Measurements from ENCODE around the gene TBX1. TPM values are rescaled to one million over a fixed set of nuclear protein-coding genes. Genes with fewer than 3 reads are reported as not detected.

Gene TBX1
- total RNA-seq, 1 experiment from 2014 or later, result 0.74 TPM

- Histone ChIP-seq H3K9me3 (ENCODE audit: insufficient read depth, low read depth) (no peaks in the 10 kb centered on the region), H3K9me2 (ENCODE audit: insufficient read depth) (no peaks in the 10 kb centered on the region), H4K20me1 (ENCODE audit: insufficient read depth) (no peaks in the 10 kb centered on the region), H3K4me1 (replicated peaks; ENCODE audit: insufficient read depth) (peaks cover 10% of the 10 kb centered on the region), H3K4me3 (no peak overlapping the region), H3K27ac (no peak overlapping the region), H3K79me2 (ENCODE audit: low read depth) (no peaks in the 10 kb centered on the region), H3F3A (ENCODE audit: insufficient read depth, low read depth) (no peaks in the 10 kb centered on the region; the same call in 1 of the 2 replicates), H3K36me3 (ENCODE audit: low read depth) (no peaks in the 10 kb centered on the region), H2AFZ (no peak overlapping the region), H3K4me2 (no peak overlapping the region), H3K27me3 (ENCODE audit: insufficient read depth, low read depth) (no peaks in the 10 kb centered on the region)
- ChIA-PET POLR2A (ENCODE audit: unreplicated experiment) (no interaction called here), CTCF (no interaction called here)
- no peak for TF ChIP-seq EZH2 (IDR thresholded peaks at IDR 0.05; ENCODE audit: low read depth)
- TF ChIP-seq, protein P1, sequence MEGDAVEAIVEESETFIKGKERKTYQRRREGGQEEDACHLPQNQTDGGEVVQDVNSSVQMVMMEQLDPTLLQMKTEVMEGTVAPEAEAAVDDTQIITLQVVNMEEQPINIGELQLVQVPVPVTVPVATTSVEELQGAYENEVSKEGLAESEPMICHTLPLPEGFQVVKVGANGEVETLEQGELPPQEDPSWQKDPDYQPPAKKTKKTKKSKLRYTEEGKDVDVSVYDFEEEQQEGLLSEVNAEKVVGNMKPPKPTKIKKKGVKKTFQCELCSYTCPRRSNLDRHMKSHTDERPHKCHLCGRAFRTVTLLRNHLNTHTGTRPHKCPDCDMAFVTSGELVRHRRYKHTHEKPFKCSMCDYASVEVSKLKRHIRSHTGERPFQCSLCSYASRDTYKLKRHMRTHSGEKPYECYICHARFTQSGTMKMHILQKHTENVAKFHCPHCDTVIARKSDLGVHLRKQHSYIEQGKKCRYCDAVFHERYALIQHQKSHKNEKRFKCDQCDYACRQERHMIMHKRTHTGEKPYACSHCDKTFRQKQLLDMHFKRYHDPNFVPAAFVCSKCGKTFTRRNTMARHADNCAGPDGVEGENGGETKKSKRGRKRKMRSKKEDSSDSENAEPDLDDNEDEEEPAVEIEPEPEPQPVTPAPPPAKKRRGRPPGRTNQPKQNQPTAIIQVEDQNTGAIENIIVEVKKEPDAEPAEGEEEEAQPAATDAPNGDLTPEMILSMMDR (conservative IDR thresholded peaks at IDR 0.05), result no peak
- no peak for DNase-seq
- no TSS peak for BruUV-seq (replicated peaks)
- intact Hi-C loops (cut with micrococcal nuclease; ENCODE audit: unreplicated experiment), result no loop called here
These were observed 13.0 kb upstream of the TBX1 start for GRCh38 chr22:19747551-19747950.

DNA sequence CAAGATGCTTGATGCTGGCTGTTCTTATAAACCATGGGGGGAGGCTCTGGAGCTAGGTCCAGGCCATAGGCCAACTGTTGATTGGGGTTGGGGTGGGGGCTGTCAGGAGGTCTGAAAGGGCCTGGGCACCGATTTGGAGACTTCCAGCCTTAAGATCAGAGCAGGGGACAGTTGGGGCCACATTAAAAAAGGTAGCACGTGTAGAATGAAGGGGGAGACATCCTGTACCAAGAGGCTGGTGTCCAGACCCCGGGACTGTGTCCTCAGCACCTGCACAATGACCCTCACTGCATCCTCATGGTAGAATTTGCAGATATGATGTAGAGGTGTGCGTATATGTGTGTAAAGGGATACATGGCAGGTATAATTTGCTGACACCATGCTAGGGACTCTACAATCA lies 12.4 kb upstream of the TBX1 start:
- Histone ChIP-seq H3K27ac (no peak overlapping the region), H3K4me1 (replicated peaks; ENCODE audit: insufficient read depth) (peaks cover 10% of the 10 kb centered on the region), H3F3A (ENCODE audit: insufficient read depth, low read depth) (no peaks in the 10 kb centered on the region; the same call in 1 of the 2 replicates), H3K9me2 (ENCODE audit: insufficient read depth) (no peaks in the 10 kb centered on the region), H2AFZ (no peak overlapping the region), H3K4me2 (no peak overlapping the region), H3K9me3 (ENCODE audit: insufficient read depth, low read depth) (no peaks in the 10 kb centered on the region), H3K36me3 (ENCODE audit: low read depth) (no peaks in the 10 kb centered on the region), H3K79me2 (ENCODE audit: low read depth) (no peaks in the 10 kb centered on the region), H4K20me1 (ENCODE audit: insufficient read depth) (no peaks in the 10 kb centered on the region), H3K4me3 (no peak overlapping the region), H3K27me3 (ENCODE audit: insufficient read depth, low read depth) (no peaks in the 10 kb centered on the region)
- intact Hi-C loops (cut with micrococcal nuclease; ENCODE audit: unreplicated experiment), result no loop called here
- ChIA-PET CTCF (no interaction called here), POLR2A (ENCODE audit: unreplicated experiment) (no interaction called here)
- TF ChIP-seq EZH2 (IDR thresholded peaks at IDR 0.05; ENCODE audit: low read depth), result no peak
- TF ChIP-seq, protein P1 (conservative IDR thresholded peaks at IDR 0.05), result no peak
- BruUV-seq (replicated peaks), result no TSS peak
- DNase-seq, result no peak

DNA sequence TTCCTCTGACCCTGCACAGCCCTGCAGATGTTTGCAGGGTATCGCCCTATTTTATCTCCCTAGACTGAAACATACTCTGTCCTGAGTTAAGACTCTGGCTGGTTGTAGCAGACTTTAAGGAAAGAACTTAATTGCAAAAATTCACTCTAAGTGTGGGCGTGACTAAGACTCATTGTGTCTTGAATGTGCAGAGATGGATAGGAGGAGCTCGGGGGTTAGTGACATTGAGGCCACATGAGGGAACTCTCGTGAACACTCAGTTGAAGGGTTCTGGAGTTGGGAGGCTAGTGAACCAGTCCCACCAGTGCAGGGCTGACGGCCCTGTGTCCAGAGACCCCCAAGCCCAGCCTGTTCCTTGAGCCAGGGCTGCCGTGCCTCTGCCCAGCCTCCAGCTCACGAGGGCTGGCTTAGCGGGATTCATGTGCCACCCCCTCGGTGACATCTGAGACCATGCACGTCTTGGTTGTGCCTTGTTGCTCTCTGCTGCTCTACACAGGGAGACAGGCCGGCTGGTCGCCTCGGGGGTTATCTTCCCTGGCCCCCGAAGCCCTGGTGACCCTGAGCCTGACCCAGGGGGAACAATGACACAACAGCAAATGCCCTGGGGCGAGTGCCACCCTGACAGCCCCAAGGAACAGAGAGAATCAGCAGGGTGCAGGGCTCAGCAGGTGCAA lies 11.4 kb upstream of the TBX1 start:
- Histone ChIP-seq H3K27ac (no peak overlapping the region), H3K27me3 (ENCODE audit: insufficient read depth, low read depth) (no peaks in the 10 kb centered on the region), H3K36me3 (ENCODE audit: low read depth) (no peaks in the 10 kb centered on the region), H3K4me1 (replicated peaks; ENCODE audit: insufficient read depth) (peaks cover 10% of the 10 kb centered on the region), H2AFZ (no peak overlapping the region), H3K79me2 (ENCODE audit: low read depth) (no peaks in the 10 kb centered on the region), H3K9me3 (ENCODE audit: insufficient read depth, low read depth) (no peaks in the 10 kb centered on the region), H3K4me3 (no peak overlapping the region), H3K9me2 (ENCODE audit: insufficient read depth) (no peaks in the 10 kb centered on the region), H3K4me2 (no peak overlapping the region), H3F3A (ENCODE audit: insufficient read depth, low read depth) (no peaks in the 10 kb centered on the region; the same call in 1 of the 2 replicates), H4K20me1 (ENCODE audit: insufficient read depth) (no peaks in the 10 kb centered on the region)
- intact Hi-C loops (cut with micrococcal nuclease; ENCODE audit: unreplicated experiment), result no loop called here
- no peak for DNase-seq
- TF ChIP-seq, protein P1 (conservative IDR thresholded peaks at IDR 0.05), result no peak
- no peak for TF ChIP-seq EZH2 (IDR thresholded peaks at IDR 0.05; ENCODE audit: low read depth)
- BruUV-seq (replicated peaks), result no TSS peak
- ChIA-PET CTCF (no interaction called here), POLR2A (ENCODE audit: unreplicated experiment) (no interaction called here)
